ENCODE measurements around the gene CYLD.

CYLD gene

GRCh38 chr16:50800074-50800473 lies 58.2 kb downstream of the CYLD start:
- Mint-ChIP-seq H3K9me3 (no peaks in the 10 kb centered on the region), H3K27me3 (ENCODE audit: low read depth) (peaks cover 3% of the 10 kb centered on the region), H3K27ac (no peak overlapping the region), H3K4me1 (no peaks in the 10 kb centered on the region), H3K36me3 (ENCODE audit: low read depth) (peaks cover 27% of the 10 kb centered on the region), H3K4me3 (no peak overlapping the region)
- no peak for TF ChIP-seq CTCF (IDR thresholded peaks at IDR 0.05; ENCODE audit: unreplicated experiment in 3 of 3)

GRCh38 chr16:50801036-50801435 lies 59.1 kb downstream of the CYLD start:
- Mint-ChIP-seq H3K27me3 (ENCODE audit: low read depth) (peaks cover 3% of the 10 kb centered on the region), H3K27ac (no peak overlapping the region), H3K9me3 (no peaks in the 10 kb centered on the region), H3K4me3 (no peak overlapping the region), H3K4me1 (peaks cover 5% of the 10 kb centered on the region), H3K36me3 (ENCODE audit: low read depth) (peaks cover 19% of the 10 kb centered on the region)
- TF ChIP-seq CTCF (IDR thresholded peaks at IDR 0.05; ENCODE audit: unreplicated experiment in 3 of 3) = no peak

GRCh38 chr16:50802000-50802399 lies 60.1 kb downstream of the CYLD start:
- H3K4me3 Mint-ChIP-seq = no peak overlapping the region
- H3K36me3 Mint-ChIP-seq (ENCODE audit: low read depth) = peaks cover 9% of the 10 kb centered on the region
- H3K4me1 Mint-ChIP-seq = peaks cover 7% of the 10 kb centered on the region
- peaks cover 3% of the 10 kb centered on the region for H3K27me3 Mint-ChIP-seq (ENCODE audit: low read depth)
- TF ChIP-seq CTCF (IDR thresholded peaks at IDR 0.05; ENCODE audit: unreplicated experiment in 3 of 3) = no peak
- no peaks in the 10 kb centered on the region for H3K9me3 Mint-ChIP-seq
- H3K27ac Mint-ChIP-seq = no peak overlapping the region

- H3K4me3 Mint-ChIP-seq = no peak overlapping the region
- no peak for TF ChIP-seq CTCF (IDR thresholded peaks at IDR 0.05; ENCODE audit: unreplicated experiment in 3 of 3)
- no peaks in the 10 kb centered on the region for H3K36me3 Mint-ChIP-seq (ENCODE audit: low read depth)
These were observed 61.1 kb downstream of the CYLD start for GRCh38 chr16:50802961-50803360.

GRCh38 chr16:50804290-50804907 lies 62.5 kb downstream of the CYLD start:
- Mint-ChIP-seq H3K4me1 (peaks cover 13% of the 10 kb centered on the region), H3K9me3 (no peaks in the 10 kb centered on the region), H3K4me3 (no peak overlapping the region), H3K27ac (no peak overlapping the region), H3K36me3 (ENCODE audit: low read depth) (no peaks in the 10 kb centered on the region), H3K27me3 (ENCODE audit: low read depth) (peaks cover 3% of the 10 kb centered on the region)
- TF ChIP-seq CTCF (IDR thresholded peaks at IDR 0.05; ENCODE audit: unreplicated experiment in 3 of 3) = no peak

More at GRCh38 chr16:50802961-50803360, 61.1 kb downstream of the CYLD start:
- Mint-ChIP-seq H3K9me3 (no peaks in the 10 kb centered on the region), H3K4me1 (peaks cover 7% of the 10 kb centered on the region), H3K27ac (no peak overlapping the region), H3K27me3 (ENCODE audit: low read depth) (peaks cover 3% of the 10 kb centered on the region)
